Measurements from ENCODE around the gene ANAPC5.

DNA sequence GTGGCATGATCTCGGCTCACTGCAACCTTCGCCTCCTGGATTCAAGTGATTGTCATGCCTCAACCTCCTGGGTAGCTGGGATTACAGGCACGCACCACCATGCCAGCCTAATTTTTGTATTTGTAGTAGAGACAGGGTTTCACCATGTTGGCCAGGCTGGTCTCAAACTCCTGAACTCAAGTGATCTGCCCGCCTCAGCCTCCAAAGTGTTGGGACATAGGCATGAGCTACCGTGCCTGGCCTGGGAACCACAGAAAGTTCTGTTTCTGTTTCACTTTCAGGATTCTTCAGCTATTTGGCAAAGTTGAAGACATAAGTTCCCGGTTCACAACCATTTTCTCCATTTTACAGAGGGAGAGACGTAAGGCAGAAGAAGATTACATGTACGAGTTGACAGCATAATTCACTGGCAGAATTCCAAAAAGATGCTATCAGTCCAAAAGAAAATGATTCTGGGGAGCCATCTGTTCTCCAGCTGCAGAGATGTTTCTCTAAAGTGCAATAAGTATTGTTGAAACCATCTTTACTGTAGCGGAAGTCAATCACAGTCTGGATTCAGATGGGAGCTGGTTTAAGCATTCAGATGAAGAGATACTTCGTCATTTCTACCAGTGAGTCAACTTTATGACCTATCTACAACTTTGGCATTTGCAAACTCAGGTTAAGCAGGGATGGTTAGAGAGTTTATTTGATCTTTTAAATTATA, 39.6 kb upstream of the ANAPC5 start:
- TF ChIP-seq, protein P1, sequence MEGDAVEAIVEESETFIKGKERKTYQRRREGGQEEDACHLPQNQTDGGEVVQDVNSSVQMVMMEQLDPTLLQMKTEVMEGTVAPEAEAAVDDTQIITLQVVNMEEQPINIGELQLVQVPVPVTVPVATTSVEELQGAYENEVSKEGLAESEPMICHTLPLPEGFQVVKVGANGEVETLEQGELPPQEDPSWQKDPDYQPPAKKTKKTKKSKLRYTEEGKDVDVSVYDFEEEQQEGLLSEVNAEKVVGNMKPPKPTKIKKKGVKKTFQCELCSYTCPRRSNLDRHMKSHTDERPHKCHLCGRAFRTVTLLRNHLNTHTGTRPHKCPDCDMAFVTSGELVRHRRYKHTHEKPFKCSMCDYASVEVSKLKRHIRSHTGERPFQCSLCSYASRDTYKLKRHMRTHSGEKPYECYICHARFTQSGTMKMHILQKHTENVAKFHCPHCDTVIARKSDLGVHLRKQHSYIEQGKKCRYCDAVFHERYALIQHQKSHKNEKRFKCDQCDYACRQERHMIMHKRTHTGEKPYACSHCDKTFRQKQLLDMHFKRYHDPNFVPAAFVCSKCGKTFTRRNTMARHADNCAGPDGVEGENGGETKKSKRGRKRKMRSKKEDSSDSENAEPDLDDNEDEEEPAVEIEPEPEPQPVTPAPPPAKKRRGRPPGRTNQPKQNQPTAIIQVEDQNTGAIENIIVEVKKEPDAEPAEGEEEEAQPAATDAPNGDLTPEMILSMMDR (IDR thresholded peaks at IDR 0.05; ENCODE audit: low read depth, low read length, poor library complexity, severe bottlenecking) = no peak
- no peak for TF ChIP-seq EZH2phosphoT487 (IDR thresholded peaks at IDR 0.05; ENCODE audit: borderline replicate concordance, low read length)

All from DOHH2 (cell line).